Skin epidermis (tissue), 12 donors: ENCODE results near the gene GGT6.

ENCODE experiments used
- H3K27ac ChIP-seq, 21 experiments: fragments of 200-600 bp; sonication (generic) in 11 of 21; one replicate each; pipeline ENCODE4 v1.5.0; 2020; ENCODE audit warnings: mild to moderate bottlenecking in 3 of 21, inconsistent platforms in 2 of 21, moderate library complexity in 2 of 21
- H3K4me3 ChIP-seq, 7 experiments: fragments of 200-600 bp; sonication (generic) in 2 of 7; one replicate each; pipeline ENCODE4 v1.5.0; 2020; ENCODE audit warnings: inconsistent platforms in 2 of 7, mild to moderate bottlenecking in 2 of 7, moderate library complexity in 1 of 7

The GGT6 gene

DNA sequence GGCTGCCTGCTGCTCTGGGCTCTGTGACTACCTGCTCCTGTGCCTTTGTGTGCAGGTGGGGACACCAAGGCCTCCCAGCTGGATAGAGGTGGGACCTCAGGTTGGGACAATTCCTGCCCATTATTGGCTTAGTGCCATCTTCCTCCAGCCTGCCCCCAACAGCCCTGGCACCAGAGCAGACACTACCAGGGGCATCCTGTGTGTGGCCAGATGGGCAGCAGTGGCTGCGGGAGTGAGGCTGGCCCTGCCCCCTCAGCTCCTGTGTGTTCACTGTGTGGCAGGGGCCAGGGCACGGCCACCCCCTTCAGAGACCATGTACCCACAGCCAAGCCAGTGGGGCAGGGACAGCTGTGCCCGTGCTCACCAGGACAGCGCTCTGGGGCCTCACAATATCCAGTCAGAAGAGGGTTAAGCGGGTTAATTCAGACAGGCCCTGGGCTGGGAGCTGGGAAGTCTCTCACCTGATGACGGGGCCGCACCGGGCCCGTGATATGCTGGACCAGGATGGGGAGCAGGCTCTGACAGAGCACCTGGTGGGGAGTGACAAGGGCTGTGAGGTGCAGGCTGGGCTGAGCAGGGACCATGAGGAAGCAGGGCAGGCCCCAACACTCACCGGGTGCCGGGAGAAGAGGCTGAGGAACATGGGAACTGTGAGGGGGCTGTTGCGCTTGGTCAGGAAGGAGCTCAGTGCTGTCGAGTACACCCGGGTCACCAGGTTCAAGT, 18.2 kb downstream of the GGT6 start:
- no peak overlapping the region for H3K4me3 ChIP-seq
- H3K27ac ChIP-seq: peak overlapping the region in 4 of 21 experiments; percentile 13 to 32 (median 19)

GRCh38 chr17:4541328-4542002, 18.9 kb downstream of the GGT6 start:
- H3K4me3 ChIP-seq: no peak overlapping the region
- H3K27ac ChIP-seq: peak overlapping the region in 4 of 21 experiments; percentile 13 to 32 (median 19)

GRCh38 chr17:4540687-4541327, 19.6 kb downstream of the GGT6 start:
- no peak overlapping the region for H3K4me3 ChIP-seq
- H3K27ac ChIP-seq: peak overlapping the region in 4 of 21 experiments; percentile 10 to 34 (median 16)

- peak overlapping the region in 3 of 21 experiments; percentile 10 to 34 (median 19) for H3K27ac ChIP-seq
- H3K4me3 ChIP-seq: no peak overlapping the region
Measured at GRCh38 chr17:4540224-4540651, 20.1 kb downstream of the GGT6 start.

DNA sequence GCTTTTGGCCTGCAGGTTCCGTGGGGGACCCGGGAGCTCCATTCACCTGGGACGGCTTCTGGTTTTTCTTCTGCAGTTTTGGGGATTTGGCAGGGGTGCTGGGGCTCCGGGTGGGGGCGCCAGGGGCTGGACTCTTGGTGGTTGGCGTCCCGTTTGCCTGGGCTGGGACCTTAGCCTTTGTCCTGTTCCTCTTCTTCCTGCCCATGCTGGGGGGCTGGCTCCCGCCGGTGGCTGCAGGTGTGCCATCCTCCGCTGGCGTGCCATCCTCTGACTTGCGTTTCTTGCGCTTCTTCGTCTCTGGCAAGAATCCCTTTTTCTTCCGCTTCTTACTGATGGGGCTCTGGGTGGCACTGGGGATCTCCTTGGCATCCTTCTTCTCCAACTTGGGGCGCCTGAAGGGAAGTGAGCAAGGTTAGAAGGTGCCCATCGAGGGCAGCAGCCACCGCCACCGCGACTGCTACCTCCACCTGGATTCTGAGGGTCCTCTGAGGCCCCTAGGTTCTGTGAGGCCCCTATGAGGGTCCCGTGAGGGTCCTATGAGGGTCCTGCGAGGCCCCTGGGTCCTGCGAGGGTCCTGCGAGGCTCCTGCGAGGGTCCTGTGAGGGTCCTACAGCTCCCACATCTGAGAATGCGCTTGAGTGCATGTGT, 20.7 kb downstream of the GGT6 start:
- H3K4me3 ChIP-seq: no peak overlapping the region
- H3K27ac ChIP-seq: peak overlapping the region in 1 of 21 experiments; percentile 39

DNA sequence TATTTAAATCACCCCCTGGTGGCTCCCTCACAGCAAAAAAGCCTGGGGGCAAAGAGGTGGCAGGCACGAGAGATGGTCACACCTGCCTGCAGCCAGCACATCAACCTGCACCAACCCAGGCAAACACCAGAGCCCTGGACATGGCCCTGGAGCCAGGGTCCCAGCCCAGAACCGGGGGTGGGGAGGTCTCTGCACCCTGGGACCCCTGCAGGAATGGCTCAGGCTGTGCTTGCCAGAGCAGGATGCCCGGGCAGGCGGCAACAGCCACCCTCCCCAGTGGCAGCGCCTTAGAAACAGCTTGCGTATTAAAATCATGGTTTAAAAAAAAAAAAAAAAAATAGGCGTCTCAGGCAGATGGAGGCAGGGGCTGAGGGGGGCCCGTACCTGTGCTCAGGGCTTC, 21.4 kb downstream of the GGT6 start:
- Histone ChIP-seq H3K27ac (no peak overlapping the region), H3K4me3 (no peak overlapping the region)

DNA sequence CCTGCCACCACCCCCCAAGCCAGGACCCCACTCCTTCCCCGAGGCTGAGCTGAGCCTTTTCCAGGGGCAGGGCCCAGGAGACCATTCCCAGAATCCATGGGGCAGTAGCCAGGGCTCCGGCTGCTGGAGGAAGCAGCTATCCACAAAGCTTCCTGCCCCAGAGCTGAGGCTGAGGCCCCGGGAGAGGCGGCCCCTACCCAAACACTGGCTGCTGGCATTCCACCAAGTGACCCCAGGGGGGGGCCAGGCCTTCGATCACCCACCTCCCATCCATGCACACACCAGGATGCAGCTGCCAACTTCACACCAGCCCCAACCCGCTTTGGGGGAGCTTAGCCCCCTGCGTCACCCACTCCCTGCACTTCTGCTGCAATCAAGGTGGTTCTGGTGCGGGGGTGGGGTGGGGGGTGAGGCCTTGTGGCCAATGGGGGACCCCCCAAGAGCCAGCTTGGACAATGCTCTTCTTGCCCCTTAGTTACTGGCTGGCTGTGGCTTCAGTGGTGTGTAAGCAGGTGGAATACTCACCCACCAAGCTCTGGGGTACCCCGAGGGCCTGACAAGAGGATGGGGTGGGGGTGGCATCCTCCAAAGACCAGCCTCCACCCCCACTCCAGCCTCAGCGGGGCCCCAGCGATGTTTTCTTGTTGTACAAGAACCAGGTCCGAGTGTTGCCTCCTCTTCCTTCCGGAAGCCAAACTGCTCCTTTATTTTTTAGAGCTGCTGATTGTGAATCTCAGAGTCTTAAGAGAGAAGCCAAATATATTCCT, 22.0 kb downstream of the GGT6 start:
- peak overlapping the region in 12 of 21 experiments; percentile 9 to 75 (median 57) for H3K27ac ChIP-seq

GRCh38 chr17:4537451-4538235, 22.7 kb downstream of the GGT6 start:
- Histone ChIP-seq H3K27ac (peak overlapping the region in 19 of 21 experiments; percentile 9 to 75 (median 50)), H3K4me3 (no peak overlapping the region)

More for the DNA sequence above, 22.0 kb downstream of the GGT6 start:
- H3K4me3 ChIP-seq: no peak overlapping the region

DNA sequence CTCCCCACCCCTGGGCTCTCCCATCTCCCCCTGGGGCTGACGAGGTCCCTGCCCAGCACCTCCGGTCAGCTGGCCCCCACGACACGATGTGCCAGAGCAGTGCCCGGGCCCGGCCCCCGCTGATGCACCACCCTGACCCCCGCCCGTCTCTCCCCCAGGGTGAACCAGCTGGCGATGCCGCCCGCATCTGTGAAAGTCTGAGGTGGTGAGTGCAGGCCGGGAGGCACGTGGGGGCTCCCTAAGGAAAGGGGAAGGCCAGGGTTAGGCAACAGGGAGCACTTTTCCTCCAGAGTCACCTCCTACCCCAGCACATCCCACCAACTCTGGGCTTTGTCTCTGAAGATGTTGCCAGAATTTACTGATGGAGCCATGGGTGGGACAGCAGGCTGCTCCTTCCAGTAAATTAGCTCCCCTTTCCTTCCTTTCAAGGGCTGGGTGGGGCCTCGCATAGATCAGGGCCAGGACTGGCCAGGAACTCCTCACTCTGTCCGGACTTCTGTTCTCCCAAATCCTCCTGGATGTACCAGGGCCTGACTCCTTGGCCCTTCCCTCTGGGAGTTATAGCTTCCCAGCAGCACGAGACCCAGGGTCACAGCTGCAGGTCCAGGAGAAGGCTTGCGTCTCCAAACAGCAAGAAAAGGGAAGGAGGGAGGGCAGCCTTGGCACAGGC, 23.5 kb downstream of the GGT6 start:
- H3K4me3 ChIP-seq: no peak overlapping the region
- peak overlapping the region in 20 of 21 experiments; percentile 11 to 75 (median 53) for H3K27ac ChIP-seq

GRCh38 chr17:4536259-4536741, 24.1 kb downstream of the GGT6 start:
- H3K27ac ChIP-seq: peak overlapping the region in 20 of 21 experiments; percentile 3 to 75 (median 38)
- H3K4me3 ChIP-seq: no peak overlapping the region

DNA sequence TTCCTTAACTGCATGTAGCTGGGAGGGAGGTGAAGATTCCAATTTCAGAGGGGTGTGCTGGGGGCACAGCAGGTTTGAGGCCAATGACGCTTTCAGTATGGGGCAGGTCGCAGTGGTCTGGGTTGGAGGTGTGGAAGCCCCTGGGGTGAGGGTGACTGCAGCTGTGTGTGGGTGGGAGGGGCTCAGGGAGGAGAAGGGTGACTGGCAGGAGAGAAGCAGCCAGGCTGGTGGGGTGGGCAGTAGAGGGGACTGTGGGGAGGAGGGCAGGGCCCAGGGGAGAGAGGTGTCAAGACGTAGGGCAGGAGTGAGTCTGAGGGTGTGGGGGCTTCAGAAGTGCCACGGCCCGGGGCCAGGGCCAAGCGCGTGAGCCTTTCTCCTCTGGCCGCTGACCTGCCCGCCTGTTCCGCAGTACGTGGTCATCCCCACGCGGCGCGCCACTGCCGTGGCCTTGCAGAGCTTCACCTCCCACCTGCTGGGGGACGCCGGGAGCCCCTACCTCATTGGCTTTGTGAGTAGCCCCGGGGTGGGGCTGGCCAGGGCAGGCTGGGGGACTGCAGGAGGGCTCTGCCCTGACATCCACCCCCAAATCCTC, 24.6 kb downstream of the GGT6 start:
- no peak overlapping the region for H3K4me3 ChIP-seq
- peak overlapping the region in 12 of 21 experiments; percentile 3 to 75 (median 54) for H3K27ac ChIP-seq

DNA sequence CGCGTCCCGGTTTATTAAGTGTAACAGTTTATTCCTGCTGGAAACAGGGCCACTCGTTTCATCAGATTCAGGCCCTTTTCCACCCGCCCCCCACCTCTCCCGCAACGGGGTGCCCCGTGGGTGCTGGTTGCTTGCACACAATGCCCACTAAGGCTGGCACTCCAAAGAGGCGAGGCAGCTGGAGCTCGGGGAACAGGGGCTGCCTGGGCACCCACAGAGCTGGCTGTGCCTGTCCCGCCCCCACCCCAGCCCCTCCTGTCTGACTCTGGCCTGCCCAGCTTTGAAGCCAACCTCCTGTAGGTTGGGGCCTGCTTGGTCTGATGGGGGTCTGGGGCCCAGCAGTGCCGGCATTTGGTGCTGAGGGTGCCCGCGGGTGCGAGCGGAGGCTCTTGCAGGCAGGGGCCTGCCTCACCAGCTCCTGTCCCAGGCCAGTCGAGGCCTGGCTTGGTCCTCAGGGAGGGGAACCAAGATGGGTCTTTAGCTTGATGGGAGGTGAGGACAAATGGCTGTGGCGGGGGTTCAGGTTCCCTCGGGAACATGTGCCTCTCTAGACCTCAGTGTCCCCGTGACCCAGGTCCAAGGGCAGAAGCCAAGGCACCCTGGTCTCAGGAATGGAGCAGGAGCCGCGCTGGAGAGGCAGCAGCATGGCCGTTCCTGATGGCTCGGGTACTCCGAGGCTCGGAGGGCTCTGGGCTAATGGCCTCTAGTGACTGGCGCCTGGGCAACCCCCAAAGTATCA, 25.3 kb downstream of the GGT6 start:
- Histone ChIP-seq H3K4me3 (no peak overlapping the region), H3K27ac (peak overlapping the region in 10 of 21 experiments; percentile 3 to 65 (median 28))

DNA sequence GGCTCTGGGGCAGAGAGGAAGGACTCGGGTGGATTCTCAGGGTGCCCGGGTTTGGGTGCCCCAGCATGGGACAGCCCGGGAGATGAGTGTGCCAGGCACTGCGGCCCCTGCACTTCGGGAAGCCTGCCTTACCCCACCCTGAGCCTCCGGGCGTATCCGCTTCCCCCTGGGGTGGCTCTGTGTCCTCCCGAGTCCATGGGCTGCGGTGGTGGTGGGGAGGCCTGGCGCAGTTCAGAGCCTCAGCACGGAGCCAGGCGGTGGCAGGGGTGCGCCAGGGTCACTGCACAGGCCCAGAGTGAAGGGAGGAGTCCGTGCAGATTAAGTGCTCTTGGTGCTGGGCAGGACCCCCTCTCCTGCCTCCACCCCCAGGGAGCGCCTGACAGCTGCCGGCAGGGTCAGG, 25.9 kb downstream of the GGT6 start:
- no peak overlapping the region for H3K4me3 ChIP-seq

DNA sequence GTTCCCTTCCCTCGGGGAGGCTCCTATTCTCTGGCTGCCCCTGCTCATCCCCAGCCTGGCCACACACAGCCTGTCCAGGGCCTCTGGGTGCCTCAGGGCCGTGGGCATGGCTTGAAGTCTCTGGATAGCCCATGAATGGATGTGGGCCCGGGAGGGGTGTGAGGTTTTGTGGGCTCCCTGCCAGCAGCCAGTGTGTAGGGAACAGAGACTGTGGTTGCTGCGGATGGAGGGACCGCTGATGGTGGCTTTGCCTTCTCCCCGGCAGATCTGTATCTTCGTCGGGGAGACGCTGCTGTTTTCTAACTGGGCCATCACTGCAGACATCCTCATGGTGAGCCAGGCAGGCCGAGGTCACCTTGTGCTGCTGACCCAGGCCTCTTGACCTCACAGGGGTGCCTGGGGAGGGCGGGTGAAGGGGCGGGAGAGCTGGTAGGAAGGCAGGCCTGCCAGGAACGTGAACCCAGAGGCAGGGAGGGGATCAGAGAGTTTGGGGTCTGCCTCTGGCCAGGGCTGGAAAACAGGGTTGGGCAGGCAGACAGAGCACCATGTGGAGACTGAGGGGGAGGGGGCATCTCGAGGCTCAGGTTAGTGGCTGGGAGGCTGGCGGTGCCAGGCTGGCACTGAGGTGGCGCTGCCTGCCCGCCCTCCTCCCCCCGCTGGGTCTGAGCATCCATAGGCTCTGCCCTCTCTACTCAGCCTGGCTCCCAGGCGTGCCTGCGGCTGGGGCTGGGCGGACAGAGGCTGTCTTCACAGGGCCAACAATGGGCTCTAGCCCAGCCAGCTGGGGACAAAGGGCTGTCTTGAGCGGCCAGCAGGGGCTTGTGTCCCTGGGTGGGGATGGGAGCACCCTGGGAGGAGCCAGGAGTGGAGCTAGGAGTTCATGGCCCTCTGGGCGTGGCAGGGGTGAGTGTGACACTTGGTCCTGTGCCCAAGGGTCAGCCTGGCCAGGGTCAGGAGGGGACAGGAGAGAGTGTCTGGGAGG, 26.6 kb downstream of the GGT6 start:
- no peak overlapping the region for H3K4me3 ChIP-seq
- peak overlapping the region in 10 of 21 experiments; percentile 3 to 65 (median 28) for H3K27ac ChIP-seq

More for the DNA sequence above, 25.9 kb downstream of the GGT6 start:
- peak overlapping the region in 11 of 21 experiments; percentile 3 to 65 (median 28) for H3K27ac ChIP-seq

GRCh38 chr17:4532860-4533522, 27.4 kb downstream of the GGT6 start:
- H3K27ac ChIP-seq: no peak overlapping the region

More at GRCh38 chr17:4532860-4533522, 27.4 kb downstream of the GGT6 start:
- no peak overlapping the region for H3K4me3 ChIP-seq
